ENCODE measurements around the gene INSR. TPM values are rescaled to one million over a fixed set of nuclear protein-coding genes. Genes with fewer than 3 reads are reported as not detected.

INSR gene
- total RNA-seq, 1 donor from 2014 or later, result 18.0 TPM

- no peak for DNase-seq (ENCODE audit: low read depth)
- TF ChIP-seq CTCF (conservative IDR thresholded peaks at IDR 0.05; ENCODE audit: low read depth, low read length), result no peak
- no peak overlapping the region for H3K4me3 ChIP-seq (ENCODE audit: low read depth, low read length)
Measured at GRCh38 chr19:7104747-7105447, 189.3 kb downstream of the INSR start.

GRCh38 chr19:7101498-7102253, 192.5 kb downstream of the INSR start:
- no peak overlapping the region for H3K4me3 ChIP-seq (ENCODE audit: low read depth, low read length)
- no peak for TF ChIP-seq CTCF (conservative IDR thresholded peaks at IDR 0.05; ENCODE audit: low read depth, low read length)
- DNase-seq (ENCODE audit: low read depth), result no peak

- H3K4me3 ChIP-seq (ENCODE audit: low read depth, low read length), result peak overlapping the region; percentile 66
- no peak for DNase-seq (ENCODE audit: low read depth)
Measured at GRCh38 chr19:7099597-7099921, 194.7 kb downstream of the INSR start.

GRCh38 chr19:7098701-7099596, 195.3 kb downstream of the INSR start:
- no peak for TF ChIP-seq CTCF (conservative IDR thresholded peaks at IDR 0.05; ENCODE audit: low read depth, low read length)
- H3K4me3 ChIP-seq (ENCODE audit: low read depth, low read length), result peak overlapping the region; percentile 66
- peak; percentile 50 for DNase-seq (ENCODE audit: low read depth)

More at GRCh38 chr19:7099597-7099921, 194.7 kb downstream of the INSR start:
- TF ChIP-seq CTCF (conservative IDR thresholded peaks at IDR 0.05; ENCODE audit: low read depth, low read length), result no peak

- no peak for DNase-seq (ENCODE audit: low read depth)
- peak overlapping the region; percentile 66 for H3K4me3 ChIP-seq (ENCODE audit: low read depth, low read length)
- no peak for TF ChIP-seq CTCF (conservative IDR thresholded peaks at IDR 0.05; ENCODE audit: low read depth, low read length)
Measured at GRCh38 chr19:7098096-7098495, 196.1 kb downstream of the INSR start.

GRCh38 chr19:7088999-7089398, 205.2 kb downstream of the INSR start:
- H3K4me3 ChIP-seq (ENCODE audit: low read depth, low read length), result no peak overlapping the region
- TF ChIP-seq CTCF (conservative IDR thresholded peaks at IDR 0.05; ENCODE audit: low read depth, low read length), result no peak
- no peak for DNase-seq (ENCODE audit: low read depth)
